HCT116 (cell line): ENCODE results near the gene SPAG4. TPM values are rescaled to one million over a fixed set of nuclear protein-coding genes. Genes with fewer than 3 reads are reported as not detected.

ENCODE experiments used
- ATAC-seq: fragments of 200-7000 bp; cut with Tn5 transposase; 2 replicates; pipeline ENCODE4 v1.9.1; 2020; ENCODE audit warnings: mild to moderate bottlenecking, moderate library complexity
- BruUV-seq: library from RNA; stranded (reverse); fragments of 400-500 nt; replicated peaks from 2 replicates; lab custom pipeline; 2021; lab: Mats Ljungman, UMichigan
- CTCF ChIA-PET: fragments of 300-600 bp; sonication (Branson Sonifier 250); formaldehyde crosslinking; loops from one replicate; lab custom pipeline; 2021; ENCODE audit warnings: antibody characterized with exemption; lab: Charles Lee
- POLR2A ChIA-PET: fragments of 300-600, 350-600 bp; sonication (Branson Sonifier 250); formaldehyde crosslinking; loops from one replicate; lab custom pipeline; 2021; ENCODE audit warnings: antibody characterized with exemption; lab: Charles Lee
- RAD21 ChIA-PET, 2 experiments: fragments of 300-600 bp; sonication (Branson Sonifier 250); formaldehyde crosslinking; loops; one replicate each; lab custom pipeline; 2023; ENCODE audit warnings: low total read pairs in 2 of 2; ENCODE audit not compliant: uncharacterized antibody in 2 of 2, unreplicated experiment in 2 of 2, low non-redundant PET in 1 of 2; lab: Charles Lee
- DNase-seq: peaks from one replicate; pipeline ENCODE4 v3.0.0-alpha.2; 2010; ENCODE audit warnings: low read depth, low spot score
- H2AFZ ChIP-seq: fragments of 200-600 bp; shearing (Covaris generic), sonication (generic); 2 replicates; pipeline ENCODE4 v1.6.1; 2017; ENCODE audit warnings: low read depth, mixed run types, mixed read lengths, antibody characterized with exemption, low read length; ENCODE audit not compliant: poor library complexity, severe bottlenecking
- H3K27ac ChIP-seq: 2 replicates; pipeline ENCODE4 v1.5.1; 2012; ENCODE audit warnings: low read depth, low read length
- H3K27me3 ChIP-seq: fragments of 200-600 bp; sonication (generic); 2 replicates; pipeline ENCODE4 v1.6.1; 2016; ENCODE audit warnings: mixed run types, low read length, mixed read lengths; ENCODE audit not compliant: insufficient read depth
- H3K36me3 ChIP-seq, 2 experiments: fragments of 200-500 bp in 1 of 2; fragments of 200-600 bp in 1 of 2; sonication (Bioruptor generic) in 1 of 2; sonication (generic) in 1 of 2; 2 replicates each; pipeline versions ENCODE4 v1.5.1 to v1.6.1; 2014 to 2016; ENCODE audit warnings: low read length in 2 of 2, inconsistent platforms in 1 of 2, mixed read lengths in 1 of 2, mixed run types in 1 of 2; ENCODE audit not compliant: insufficient read depth in 2 of 2, control insufficient read depth in 1 of 2
- H3K4me1 ChIP-seq, 2 experiments: fragments of 200-600 bp in 1 of 2; sonication (generic) in 1 of 2; 2 replicates each; pipeline versions ENCODE4 v1.5.1 to v1.6.1; 2012 to 2017; ENCODE audit warnings: low read length in 2 of 2, inconsistent platforms in 1 of 2, mild to moderate bottlenecking in 1 of 2, mixed read lengths in 1 of 2, mixed run types in 1 of 2, moderate library complexity in 1 of 2; ENCODE audit not compliant: insufficient read depth in 2 of 2, control insufficient read depth in 1 of 2
- H3K4me2 ChIP-seq: fragments of 200-600 bp; sonication (generic); 2 replicates; pipeline ENCODE4 v1.6.1; 2017; ENCODE audit warnings: mixed run types, low read length, mixed read lengths
- H3K4me3 ChIP-seq, 2 experiments: fragments of 200-600 bp in 1 of 2; sonication (generic) in 1 of 2; replicated peaks in 1 of 2; 2 replicates each; pipeline ENCODE4 v1.5.1; 2011 to 2016; ENCODE audit warnings: low read length in 2 of 2, control low read depth in 1 of 2, low read depth in 1 of 2, mild to moderate bottlenecking in 1 of 2, mixed read lengths in 1 of 2, mixed run types in 1 of 2
- H3K79me2 ChIP-seq: fragments of 200-600 bp; sonication (generic); 2 replicates; pipeline ENCODE4 v1.6.1; 2017; ENCODE audit warnings: mild to moderate bottlenecking, mixed run types, low read length, moderate library complexity, mixed read lengths; ENCODE audit not compliant: insufficient read depth
- H3K9ac ChIP-seq: fragments of 200-600 bp; sonication (generic); 2 replicates; pipeline ENCODE4 v1.6.1; 2016; ENCODE audit warnings: low read length, mixed read lengths
- H3K9me2 ChIP-seq: fragments of 200-600 bp; sonication (generic), shearing (Covaris generic); 2 replicates; pipeline ENCODE4 v1.6.1; 2017; ENCODE audit warnings: mixed run types, mild to moderate bottlenecking, moderate library complexity; ENCODE audit not compliant: insufficient read depth
- H3K9me3 ChIP-seq, 2 experiments: fragments of 200-500 bp in 1 of 2; fragments of 200-600 bp in 1 of 2; sonication (Bioruptor generic) in 1 of 2; sonication (generic) in 1 of 2; 2 replicates each; pipeline ENCODE4 v1.6.1; 2014 to 2017; ENCODE audit warnings: low read length in 2 of 2, mixed read lengths in 2 of 2, inconsistent platforms in 1 of 2, low read depth in 1 of 2, mild to moderate bottlenecking in 1 of 2, mixed run types in 1 of 2, moderate library complexity in 1 of 2; ENCODE audit not compliant: control insufficient read depth in 1 of 2, insufficient read depth in 1 of 2
- H4K20me1 ChIP-seq: fragments of 200-600 bp; sonication (generic), shearing (Covaris generic); 2 replicates; pipeline ENCODE4 v1.6.1; 2017; ENCODE audit warnings: mixed run types, mild to moderate bottlenecking, moderate library complexity; ENCODE audit not compliant: insufficient read depth
- ATF3 ChIP-seq: IDR thresholded peaks from 2 replicates; pipeline ENCODE4 v1.6.1; 2012
- CTCF ChIP-seq, 3 experiments: fragments of 200-600 bp in 1 of 3; sonication (generic) in 1 of 3; IDR thresholded peaks in 2 of 3; conservative IDR thresholded peaks in 1 of 3; 2 replicates each; pipeline ENCODE4 v1.5.1; 2012 to 2017; ENCODE audit warnings: low read depth in 2 of 3, low read length in 2 of 3, antibody characterized with exemption in 1 of 3, borderline replicate concordance in 1 of 3, control low read depth in 1 of 3, mild to moderate bottlenecking in 1 of 3, mixed read lengths in 1 of 3, mixed run types in 1 of 3, moderate library complexity in 1 of 3; ENCODE audit not compliant: insufficient read depth in 1 of 3
- EGR1 ChIP-seq: IDR thresholded peaks from 2 replicates; pipeline ENCODE4 v1.6.1; 2012; ENCODE audit warnings: low read depth
- ELF1 ChIP-seq: IDR thresholded peaks from 2 replicates; pipeline ENCODE4 v1.6.1; 2012; ENCODE audit warnings: low read depth, borderline replicate concordance
- EZH2phosphoT487 ChIP-seq: fragments of 200-600 bp; IDR thresholded peaks from 2 replicates; pipeline ENCODE4 v1.6.1; 2018; ENCODE audit warnings: antibody characterized with exemption, borderline replicate concordance
- FOSL1 ChIP-seq: IDR thresholded peaks from 2 replicates; pipeline ENCODE4 v1.6.1; 2012; ENCODE audit warnings: low read depth
- MAX ChIP-seq: IDR thresholded peaks from 2 replicates; pipeline ENCODE4 v1.6.1; 2012
- RAD21 ChIP-seq: IDR thresholded peaks from 2 replicates; pipeline ENCODE4 v1.6.1; 2012; ENCODE audit warnings: low read depth, mild to moderate bottlenecking
- SIN3A ChIP-seq: IDR thresholded peaks from 2 replicates; pipeline ENCODE4 v1.6.1; 2012; ENCODE audit warnings: low read depth
- SRF ChIP-seq: IDR thresholded peaks from 2 replicates; pipeline ENCODE4 v1.6.1; 2012; ENCODE audit warnings: low read depth
- TCF7L2 ChIP-seq: IDR thresholded peaks from 2 replicates; pipeline ENCODE4 v1.7.0; 2011; ENCODE audit warnings: borderline replicate concordance, inconsistent platforms; ENCODE audit not compliant: insufficient read depth, insufficient read length; ENCODE audit errors: extremely low read depth
- ZBTB33 ChIP-seq: IDR thresholded peaks from 2 replicates; pipeline ENCODE4 v1.6.1; 2011; ENCODE audit warnings: mild to moderate bottlenecking, low read length, moderate library complexity; ENCODE audit not compliant: insufficient replicate concordance; ENCODE audit errors: extremely low read depth
- ZFX ChIP-seq: fragments of 450-650 bp; IDR thresholded peaks from 2 replicates; pipeline ENCODE4 v1.6.1; 2017
- intact Hi-C: fragments of 100-400 bp; cut with micrococcal nuclease; formaldehyde crosslinking; loops from 2 replicates; pipeline ENCODE4 v1.10.0; 2022
- total RNA-seq: library from RNA; stranded (reverse); gene quantifications from one replicate; pipeline ENCODE4 v1.2.1, GENCODE V29; 2021; ENCODE audit not compliant: unreplicated experiment

The SPAG4 gene
- total RNA-seq, 1 experiment from 2014 or later: 6.2 TPM

- POLR2A ChIA-PET: no interaction called here
These were observed 20.0 kb downstream of the SPAG4 start for GRCh38 chr20:35635652-35636051.

More at GRCh38 chr20:35635652-35636051, 20.0 kb downstream of the SPAG4 start:
- intact Hi-C loops: no loop called here
- H3K9ac ChIP-seq: no peak overlapping the region
- no peak overlapping the region for H3K4me3 ChIP-seq
- ChIA-PET CTCF (no interaction called here), RAD21 (no interaction called here)
- ATAC-seq: no peak
- no peak for DNase-seq
- H3K4me1 ChIP-seq: no peaks in the 10 kb centered on the region
- peaks cover 7% of the 10 kb centered on the region; the same call in 1 of the 2 replicates for H4K20me1 ChIP-seq
- H3K79me2 ChIP-seq: peaks cover 65% of the 10 kb centered on the region
- H3K4me2 ChIP-seq: no peak overlapping the region
- H3K36me3 ChIP-seq: peaks cover 8 to 17% of the 10 kb centered on the region in 2 experiments; a peak in 3 of 4 replicates
- no peak overlapping the region for H3K27ac ChIP-seq
- H3K9me2 ChIP-seq: no peaks in the 10 kb centered on the region
- H3K9me3 ChIP-seq: no peaks in the 10 kb centered on the region
- H2AFZ ChIP-seq: no peak overlapping the region
- TF ChIP-seq SIN3A (no peak), TCF7L2 (no peak), EGR1 (no peak), EZH2phosphoT487 (no peak), ZBTB33 (no peak), ELF1 (no peak), SRF (no peak), ZFX (no peak), ATF3 (no peak), FOSL1 (no peak), CTCF (IDR thresholded peaks at IDR 0.05 in 2 of 3, conservative IDR thresholded peaks at IDR 0.05 in 1 of 3; ENCODE audit: borderline replicate concordance in 1 of 3, insufficient read depth in 1 of 3, low read depth in 2 of 3, low read length in 2 of 3) (no peak), RAD21 (no peak), MAX (no peak)
- no TSS peak for BruUV-seq
- H3K27me3 ChIP-seq: no peaks in the 10 kb centered on the region
